Astrocyte (in vitro differentiated cells and primary cell): ENCODE data around the gene NRG3. TPM values are rescaled to one million over a fixed set of nuclear protein-coding genes. Genes with fewer than 3 reads are reported as not detected.

Experiments used
- DNase-seq: peaks from one replicate; pipeline ENCODE4 v3.0.0-alpha.2; 2010; ENCODE audit warnings: low read depth
- FAIRE-seq: peaks from 2 replicates; lab custom pipeline; 2011; peaks lifted over from hg19 to GRCh38; lab: Jason Lieb, UNC
- H2AFZ ChIP-seq: 2 replicates; pipeline ENCODE4 v1.6.0; 2012; ENCODE audit warnings: low read depth, low read length, inconsistent platforms
- H3K27ac ChIP-seq: 2 replicates; pipeline ENCODE4 v1.5.1; 2011; ENCODE audit warnings: low read depth, low read length, inconsistent platforms
- H3K27me3 ChIP-seq: 2 replicates; pipeline ENCODE4 v1.6.0; 2011; ENCODE audit warnings: low read length, inconsistent platforms; ENCODE audit not compliant: insufficient read depth
- H3K36me3 ChIP-seq: 2 replicates; pipeline ENCODE4 v1.5.1; 2011; ENCODE audit warnings: low read length, inconsistent platforms; ENCODE audit not compliant: insufficient read depth
- H3K4me1 ChIP-seq: 2 replicates; pipeline ENCODE4 v1.5.1; 2011; ENCODE audit warnings: low read length, inconsistent platforms; ENCODE audit not compliant: insufficient read depth
- H3K4me2 ChIP-seq: 2 replicates; pipeline ENCODE4 v1.6.0; 2012; ENCODE audit warnings: low read length, inconsistent platforms
- H3K4me3 ChIP-seq: 2 replicates; pipeline ENCODE4 v1.5.1; 2011; ENCODE audit warnings: low read depth, mild to moderate bottlenecking, low read length, inconsistent platforms; ENCODE audit not compliant: insufficient read depth
- H3K79me2 ChIP-seq: 2 replicates; pipeline ENCODE4 v1.6.0; 2012; ENCODE audit warnings: mild to moderate bottlenecking, low read length, inconsistent platforms; ENCODE audit not compliant: insufficient read depth
- H3K9ac ChIP-seq: 2 replicates; pipeline ENCODE4 v1.6.0; 2012; ENCODE audit warnings: mild to moderate bottlenecking, low read length, inconsistent platforms
- H3K9me3 ChIP-seq: 2 replicates; pipeline ENCODE4 v1.5.1; 2012; ENCODE audit warnings: low read depth, mild to moderate bottlenecking, low read length, inconsistent platforms; ENCODE audit not compliant: insufficient read depth
- H4K20me1 ChIP-seq: 2 replicates; pipeline ENCODE4 v1.6.0; 2012; ENCODE audit warnings: low read length, inconsistent platforms; ENCODE audit not compliant: insufficient read depth
- H3K27ac Mint-ChIP-seq: one replicate; pipeline ENCODE4 v1.8.0; 2021; ENCODE audit warnings: mild to moderate bottlenecking, mixed read lengths; ENCODE audit not compliant: unreplicated experiment
- H3K27me3 Mint-ChIP-seq: one replicate; pipeline ENCODE4 v1.8.0; 2021; ENCODE audit warnings: low read depth, mixed read lengths; ENCODE audit not compliant: unreplicated experiment
- H3K36me3 Mint-ChIP-seq: one replicate; pipeline ENCODE4 v1.8.0; 2021; ENCODE audit warnings: low read depth, mixed read lengths; ENCODE audit not compliant: unreplicated experiment
- H3K4me1 Mint-ChIP-seq: one replicate; pipeline ENCODE4 v1.8.0; 2021; ENCODE audit warnings: low read depth, mixed read lengths; ENCODE audit not compliant: unreplicated experiment
- H3K4me3 Mint-ChIP-seq: one replicate; pipeline ENCODE4 v1.8.0; 2021; ENCODE audit warnings: mild to moderate bottlenecking, moderate library complexity, mixed read lengths; ENCODE audit not compliant: unreplicated experiment
- H3K9me3 Mint-ChIP-seq: one replicate; pipeline ENCODE4 v1.8.0; 2021; ENCODE audit warnings: mild to moderate bottlenecking, mixed read lengths; ENCODE audit not compliant: unreplicated experiment
- CTCF ChIP-seq: IDR thresholded peaks from 2 replicates; pipeline ENCODE4 v1.5.1; 2011; ENCODE audit warnings: low read depth, mild to moderate bottlenecking, inconsistent platforms, low read length, moderate library complexity; ENCODE audit not compliant: insufficient read depth
- EZH2 ChIP-seq: IDR thresholded peaks from 2 replicates; pipeline ENCODE4 v1.6.1; 2012; ENCODE audit warnings: mild to moderate bottlenecking, low read length, inconsistent platforms; ENCODE audit not compliant: insufficient read depth
- total RNA-seq: library from RNA; stranded (reverse); gene quantifications from 2 replicates; pipeline ENCODE4 v1.2.1, GENCODE V29; 2021

NRG3 gene
- total RNA-seq, 1 donor from 2014 or later: 2.1 TPM

- Mint-ChIP-seq H3K36me3 (no peaks in the 10 kb centered on the region), H3K9me3 (peaks cover 2% of the 10 kb centered on the region), H3K4me1 (peaks cover 6% of the 10 kb centered on the region), H3K27ac (no peak overlapping the region), H3K4me3 (no peak overlapping the region), H3K27me3 (no peaks in the 10 kb centered on the region)
- Histone ChIP-seq H3K27ac (no peak overlapping the region), H3K4me3 (no peak overlapping the region), H3K9me3 (no peaks in the 10 kb centered on the region), H3K9ac (no peak overlapping the region), H3K27me3 (no peaks in the 10 kb centered on the region), H3K36me3 (no peaks in the 10 kb centered on the region), H3K79me2 (no peaks in the 10 kb centered on the region), H3K4me1 (no peaks in the 10 kb centered on the region), H4K20me1 (no peaks in the 10 kb centered on the region), H3K4me2 (no peak overlapping the region), H2AFZ (no peak overlapping the region)
- TF ChIP-seq EZH2 (no peak), CTCF (no peak)
- no peak for DNase-seq
- no peak for FAIRE-seq
These were observed 409.2 kb downstream of the NRG3 start for GRCh38 chr10:82284180-82284579.

GRCh38 chr10:82288461-82288881, 413.5 kb downstream of the NRG3 start:
- no peaks in the 10 kb centered on the region for H3K27me3 ChIP-seq
- FAIRE-seq (peak; percentile 62), DNase-seq (peak; percentile 69)
- peak overlapping the region; percentile 80 for H3K27ac Mint-ChIP-seq
- H3K4me1 Mint-ChIP-seq: peaks cover 6% of the 10 kb centered on the region
- H3K36me3 ChIP-seq: no peaks in the 10 kb centered on the region
- no peaks in the 10 kb centered on the region for H3K9me3 ChIP-seq
- H3K9me3 Mint-ChIP-seq: peaks cover 2% of the 10 kb centered on the region
- no peak overlapping the region for H3K4me3 ChIP-seq
- H4K20me1 ChIP-seq: no peaks in the 10 kb centered on the region
- H3K9ac ChIP-seq: no peak overlapping the region
- no peaks in the 10 kb centered on the region for H3K4me1 ChIP-seq
- TF ChIP-seq CTCF (no peak), EZH2 (no peak)
- H2AFZ ChIP-seq: no peak overlapping the region
- H3K27me3 Mint-ChIP-seq: no peaks in the 10 kb centered on the region
- no peak overlapping the region for H3K27ac ChIP-seq
- peak overlapping the region; percentile 30 for H3K4me2 ChIP-seq
- H3K79me2 ChIP-seq: no peaks in the 10 kb centered on the region
- no peak overlapping the region for H3K4me3 Mint-ChIP-seq
- no peaks in the 10 kb centered on the region for H3K36me3 Mint-ChIP-seq

GRCh38 chr10:82289945-82290344, 415.0 kb downstream of the NRG3 start:
- DNase-seq (no peak), FAIRE-seq (no peak)
- Mint-ChIP-seq H3K9me3 (peaks cover 2% of the 10 kb centered on the region), H3K27ac (no peak overlapping the region), H3K4me3 (no peak overlapping the region), H3K36me3 (no peaks in the 10 kb centered on the region), H3K4me1 (peaks cover 6% of the 10 kb centered on the region), H3K27me3 (no peaks in the 10 kb centered on the region)
- H3K4me3 ChIP-seq: no peak overlapping the region
- H3K4me2 ChIP-seq: no peak overlapping the region
- H3K4me1 ChIP-seq: no peaks in the 10 kb centered on the region
- H3K27ac ChIP-seq: no peak overlapping the region
- no peak overlapping the region for H2AFZ ChIP-seq
- H4K20me1 ChIP-seq: no peaks in the 10 kb centered on the region
- H3K9me3 ChIP-seq: no peaks in the 10 kb centered on the region
- TF ChIP-seq CTCF (no peak), EZH2 (no peak)
- H3K79me2 ChIP-seq: no peaks in the 10 kb centered on the region
- H3K36me3 ChIP-seq: no peaks in the 10 kb centered on the region
- no peaks in the 10 kb centered on the region for H3K27me3 ChIP-seq
- H3K9ac ChIP-seq: no peak overlapping the region
